GM19438 (cell line): ENCODE measurements around the gene DPF3.

Experiments
- ATAC-seq: cut with Tn5 transposase; IDR thresholded peaks from one replicate; pipeline ENCODE4 v1.9.1; 2021; ENCODE audit warnings: low read depth; ENCODE audit not compliant: unreplicated experiment

The DPF3 gene

GRCh38 chr14:72699443-72699842 is 194.5 kb downstream of the DPF3 start:
- no peak for ATAC-seq

- ATAC-seq = no peak
Measured at GRCh38 chr14:72692696-72693095, 201.2 kb downstream of the DPF3 start.

- ATAC-seq = no peak
Measured at GRCh38 chr14:72690324-72690723, 203.6 kb downstream of the DPF3 start.

- ATAC-seq = no peak
Measured at GRCh38 chr14:72688990-72689671, 204.8 kb downstream of the DPF3 start.

- no peak for ATAC-seq
Measured at GRCh38 chr14:72686832-72687231, 207.1 kb downstream of the DPF3 start.

GRCh38 chr14:72686101-72686500 is 207.8 kb downstream of the DPF3 start:
- ATAC-seq = no peak

GRCh38 chr14:72685456-72685855 is 208.4 kb downstream of the DPF3 start:
- ATAC-seq = no peak

- no peak for ATAC-seq
Measured at GRCh38 chr14:72683787-72684186, 210.1 kb downstream of the DPF3 start.

- no peak for ATAC-seq
Measured at GRCh38 chr14:72682188-72682587, 211.7 kb downstream of the DPF3 start.

GRCh38 chr14:72680853-72681640 is 212.9 kb downstream of the DPF3 start:
- no peak for ATAC-seq

- no peak for ATAC-seq
Measured at GRCh38 chr14:72679536-72680151, 214.3 kb downstream of the DPF3 start.

- no peak for ATAC-seq
Measured at GRCh38 chr14:72679141-72679535, 214.8 kb downstream of the DPF3 start.

- ATAC-seq = no peak
Measured at GRCh38 chr14:72678356-72678755, 215.5 kb downstream of the DPF3 start.

- ATAC-seq = no peak
Measured at GRCh38 chr14:72677664-72678063, 216.2 kb downstream of the DPF3 start.

GRCh38 chr14:72675126-72675525 is 218.8 kb downstream of the DPF3 start:
- ATAC-seq = no peak

- no peak for ATAC-seq
Measured at GRCh38 chr14:72673179-72673578, 220.7 kb downstream of the DPF3 start.

- no peak for ATAC-seq
Measured at GRCh38 chr14:72666610-72667009, 227.3 kb downstream of the DPF3 start.

GRCh38 chr14:72665259-72665658 is 228.6 kb downstream of the DPF3 start:
- ATAC-seq = no peak

GRCh38 chr14:72664651-72665050 is 229.2 kb downstream of the DPF3 start:
- ATAC-seq = no peak

GRCh38 chr14:72663956-72664650 is 229.8 kb downstream of the DPF3 start:
- no peak for ATAC-seq

- no peak for ATAC-seq
Measured at GRCh38 chr14:72663076-72663487, 230.8 kb downstream of the DPF3 start.
